Left ventricle myocardium inferior (tissue), 1 donor: Measurements from ENCODE around the gene CCDC78. TPM values are rescaled to one million over a fixed set of nuclear protein-coding genes. Genes with fewer than 3 reads are reported as not detected.

Source experiments
- DNase-seq: peaks from one replicate; pipeline ENCODE4 v3.0.0-alpha.2; 2020
- H3K27ac ChIP-seq: fragments of 200-600 bp; replicated peaks from 2 replicates; pipeline ENCODE4 v1.8.0; 2021
- H3K27me3 ChIP-seq: fragments of 200-600 bp; 2 replicates; pipeline ENCODE4 v1.8.0; 2021; ENCODE audit warnings: low read depth
- H3K36me3 ChIP-seq: fragments of 200-600 bp; 2 replicates; pipeline ENCODE4 v1.8.0; 2021
- H3K4me1 ChIP-seq: fragments of 200-600 bp; 2 replicates; pipeline ENCODE4 v1.8.0; 2021
- H3K4me3 ChIP-seq: fragments of 200-600 bp; 2 replicates; pipeline ENCODE4 v1.8.0; 2021; ENCODE audit warnings: mild to moderate bottlenecking, moderate library complexity
- H3K9me3 ChIP-seq: fragments of 200-600 bp; replicated peaks from 2 replicates; pipeline ENCODE4 v1.8.0; 2021
- CTCF ChIP-seq: fragments of 200-600 bp; IDR thresholded peaks from 2 replicates; pipeline ENCODE4 v1.8.0; 2021; ENCODE audit warnings: antibody characterized with exemption, mild to moderate bottlenecking, borderline replicate concordance
- intact Hi-C: fragments of 100-400 bp; cut with micrococcal nuclease; formaldehyde crosslinking; loops from one replicate; pipeline ENCODE4 v1.11.0; 2022
- total RNA-seq: library from RNA; stranded (reverse); fragmentation: NEBNext Ultra II Directional; extraction: Animal tissue kit (Norgen Biotek cat#: 25700); gene quantifications from one replicate; pipeline ENCODE4 v1.2.1, GENCODE V29; 2021
- donor health status: DM: no; HTN: yes; CAD: no; lungs with severe emphysema.

The CCDC78 gene
- total RNA-seq, 1 donor from 2014 or later = 0.49 TPM

- no peak overlapping the region for H3K27ac ChIP-seq
- intact Hi-C loops = no loop called here
- TF ChIP-seq CTCF = no peak
- no peak for DNase-seq
- H3K4me1 ChIP-seq = peaks cover 15% of the 10 kb centered on the region
- no peaks in the 10 kb centered on the region for H3K9me3 ChIP-seq
- H3K36me3 ChIP-seq = no peaks in the 10 kb centered on the region
- H3K27me3 ChIP-seq = peaks cover 99% of the 10 kb centered on the region
- H3K4me3 ChIP-seq = no peak overlapping the region
Observed at GRCh38 chr16:702341-702740, 23.9 kb downstream of the CCDC78 start.

GRCh38 chr16:700684-701584, 25.3 kb downstream of the CCDC78 start:
- H3K27me3 ChIP-seq = peaks cover 99% of the 10 kb centered on the region
- intact Hi-C loops = no loop called here
- no peak for DNase-seq
- H3K4me3 ChIP-seq = no peak overlapping the region
- H3K27ac ChIP-seq = no peak overlapping the region
- no peaks in the 10 kb centered on the region for H3K36me3 ChIP-seq
- no peak for TF ChIP-seq CTCF
- peaks cover 12% of the 10 kb centered on the region for H3K4me1 ChIP-seq
- H3K9me3 ChIP-seq = no peaks in the 10 kb centered on the region

- H3K36me3 ChIP-seq = no peaks in the 10 kb centered on the region
- no peak for TF ChIP-seq CTCF
- intact Hi-C loops = no loop called here
- H3K27me3 ChIP-seq = peaks cover 100% of the 10 kb centered on the region
- H3K27ac ChIP-seq = no peak overlapping the region
- DNase-seq = no peak
- H3K4me3 ChIP-seq = no peak overlapping the region
- H3K9me3 ChIP-seq = no peaks in the 10 kb centered on the region
- peaks cover 29% of the 10 kb centered on the region for H3K4me1 ChIP-seq
Observed at GRCh38 chr16:698911-699671, 27.2 kb downstream of the CCDC78 start.

- Histone ChIP-seq H3K27ac (no peak overlapping the region), H3K4me3 (peak overlapping the region; percentile 40)
- TF ChIP-seq CTCF = no peak
Observed at GRCh38 chr16:695355-696089, 30.7 kb downstream of the CCDC78 start.

GRCh38 chr16:694863-695354, 31.3 kb downstream of the CCDC78 start:
- no peak for DNase-seq
- Histone ChIP-seq H3K4me3 (peak overlapping the region; percentile 23), H3K36me3 (no peaks in the 10 kb centered on the region), H3K9me3 (no peaks in the 10 kb centered on the region), H3K27me3 (peaks cover 89% of the 10 kb centered on the region), H3K4me1 (peaks cover 33% of the 10 kb centered on the region), H3K27ac (no peak overlapping the region)
- intact Hi-C loops = no loop called here
- no peak for TF ChIP-seq CTCF

More at GRCh38 chr16:695355-696089, 30.7 kb downstream of the CCDC78 start:
- Histone ChIP-seq H3K9me3 (no peaks in the 10 kb centered on the region), H3K27me3 (peaks cover 95% of the 10 kb centered on the region), H3K36me3 (no peaks in the 10 kb centered on the region), H3K4me1 (peaks cover 32% of the 10 kb centered on the region)
- intact Hi-C loops = no loop called here
- DNase-seq = no peak
